K562 (cell line): ENCODE results near the gene SS18L1. TPM values are rescaled to one million over a fixed set of nuclear protein-coding genes. Genes with fewer than 3 reads are reported as not detected.

Experiments used
- ATAC-seq: fragments of 200-7000 bp; cut with Tn5 transposase; 3 replicates; pipeline ENCODE4 v1.9.1; 2020; ENCODE audit warnings: moderate library complexity
- BruUV-seq: library from RNA; stranded (reverse); fragments of 400-500 nt; replicated peaks from 2 replicates; lab custom pipeline; 2021; lab: Mats Ljungman, UMichigan
- CTCF ChIA-PET: fragments of 300-600 bp; formaldehyde crosslinking; extraction: SDS; loops from one replicate; lab custom pipeline; 2021; ENCODE audit warnings: low intra/inter-chr PET ratio; lab: Yijun Ruan, JAX
- POLR2A ChIA-PET: fragments of 300-600, 350-650 bp; sonication (Branson Sonifier 250); formaldehyde crosslinking; extraction: SDS; loops from one replicate; lab custom pipeline; 2021; ENCODE audit warnings: antibody characterized with exemption, inconsistent platforms; lab: Yijun Ruan, JAX
- DNase-seq, 4 experiments: peaks; one replicate each; pipeline versions ENCODE4 v3.0.0 to v3.0.0-alpha.2; 2011 to 2018; ENCODE audit warnings: low spot score in 3 of 4, mixed read lengths in 3 of 4; ENCODE audit errors: extremely low read depth in 1 of 4
- FAIRE-seq: peaks from 2 replicates; lab custom pipeline; 2011; peaks lifted over from hg19 to GRCh38; lab: Jason Lieb, UNC
- H2AFZ ChIP-seq: 2 replicates; pipeline ENCODE4 v1.6.0; 2011; ENCODE audit warnings: low read depth, low read length, control low read depth, inconsistent platforms
- H3K27ac ChIP-seq: fragments of 200-600 bp; 3 replicates; pipeline ENCODE4 v1.8.0; 2011; ENCODE audit warnings: low read depth, mild to moderate bottlenecking, control low read depth, inconsistent platforms, low read length, moderate library complexity, mixed read lengths; ENCODE audit errors: extremely low read depth
- H3K27me3 ChIP-seq, 2 experiments: fragments of 300-600 bp in 1 of 2; 2 replicates in 1 of 2; 3 replicates in 1 of 2; pipeline versions ENCODE4 v1.6.0 to v1.8.0; 2011; ENCODE audit warnings: inconsistent platforms in 2 of 2, low read length in 2 of 2, mild to moderate bottlenecking in 1 of 2, mixed read lengths in 1 of 2, moderate library complexity in 1 of 2; ENCODE audit not compliant: control insufficient read depth in 2 of 2, insufficient read depth in 2 of 2
- H3K36me3 ChIP-seq: fragments of 300-600 bp; 3 replicates; pipeline ENCODE4 v1.8.0; 2011; ENCODE audit warnings: mild to moderate bottlenecking, low read length, inconsistent platforms; ENCODE audit not compliant: control insufficient read depth, insufficient read depth
- H3K4me1 ChIP-seq, 2 experiments: fragments of 200-600 bp in 1 of 2; replicated peaks in 1 of 2; 2 replicates in 1 of 2; 3 replicates in 1 of 2; pipeline versions ENCODE4 v1.5.1 to v1.8.0; 2011; ENCODE audit warnings: inconsistent platforms in 2 of 2, low read length in 2 of 2, mild to moderate bottlenecking in 1 of 2, mixed read lengths in 1 of 2, moderate library complexity in 1 of 2; ENCODE audit not compliant: control insufficient read depth in 2 of 2, insufficient read depth in 2 of 2
- H3K4me2 ChIP-seq: 2 replicates; pipeline ENCODE4 v1.6.1; 2011; ENCODE audit warnings: low read length, control low read depth, inconsistent platforms, mixed read lengths; ENCODE audit not compliant: insufficient read depth
- H3K4me3 ChIP-seq: fragments of 200-600 bp; sonication (generic), shearing (Covaris generic); 2 replicates; pipeline ENCODE4 v1.5.1; 2016; ENCODE audit warnings: control low read depth, inconsistent platforms
- H3K79me2 ChIP-seq: fragments of 200-600 bp; 3 replicates; pipeline ENCODE4 v1.8.0; 2011; ENCODE audit warnings: low read length, inconsistent platforms; ENCODE audit not compliant: control insufficient read depth, insufficient read depth
- H3K9ac ChIP-seq, 2 experiments: 2 replicates each; pipeline versions ENCODE4 v1.6.0 to v1.6.1; 2011; ENCODE audit warnings: low read depth in 2 of 2, low read length in 2 of 2, control low read depth in 1 of 2, inconsistent platforms in 1 of 2, mild to moderate bottlenecking in 1 of 2, mixed read lengths in 1 of 2; ENCODE audit not compliant: insufficient read depth in 1 of 2
- H3K9me1 ChIP-seq: one replicate; pipeline ENCODE4 v1.6.0; 2011; ENCODE audit warnings: inconsistent platforms, mild to moderate bottlenecking, low read length, moderate library complexity; ENCODE audit not compliant: control insufficient read depth, insufficient read depth
- H3K9me3 ChIP-seq: replicated peaks from 2 replicates; pipeline ENCODE4 v1.5.1; 2011; ENCODE audit warnings: low read depth, low read length, inconsistent platforms; ENCODE audit not compliant: control insufficient read depth, insufficient read depth
- H4K20me1 ChIP-seq: replicated peaks from 2 replicates; pipeline ENCODE4 v1.6.1; 2011; ENCODE audit warnings: low read length, inconsistent platforms, mixed read lengths; ENCODE audit not compliant: control insufficient read depth, insufficient read depth
- E2F6 ChIP-seq, 2 experiments: IDR thresholded peaks; 2 replicates each; pipeline ENCODE4 v1.6.1; 2011; ENCODE audit warnings: borderline replicate concordance in 1 of 2, control low read depth in 1 of 2, low read depth in 1 of 2, low read length in 1 of 2, mild to moderate bottlenecking in 1 of 2, mixed read lengths in 1 of 2, moderate library complexity in 1 of 2; ENCODE audit not compliant: insufficient read depth in 1 of 2, insufficient read length in 1 of 2, poor library complexity in 1 of 2, severe bottlenecking in 1 of 2; ENCODE audit errors: extremely low read depth in 1 of 2
- FOXJ3 ChIP-seq: sonication (generic); formaldehyde crosslinking; IDR thresholded peaks from 2 replicates; pipeline ENCODE4 v1.4.0; 2020; ENCODE audit warnings: mild to moderate bottlenecking, missing genetic modification reagents
- MBD2 ChIP-seq: sonication (generic); IDR thresholded peaks from 2 replicates; pipeline ENCODE4 v1.6.1; 2016; ENCODE audit warnings: low read depth, borderline replicate concordance
- MEIS2 ChIP-seq: fragments of 450-650 bp; IDR thresholded peaks from 2 replicates; pipeline ENCODE4 v1.6.1; 2014; ENCODE audit warnings: mild to moderate bottlenecking; ENCODE audit not compliant: partially characterized antibody
- PPARD ChIP-seq: fragments of 250-450 bp; sonication (Bioruptor Pico); IDR thresholded peaks from 2 replicates; pipeline ENCODE4 v1.8.0; 2022; ENCODE audit warnings: inconsistent platforms, mild to moderate bottlenecking, moderate library complexity
- SRSF3 ChIP-seq: fragments of 200-400 bp; formaldehyde crosslinking; IDR thresholded peaks from 2 replicates; pipeline ENCODE4 v1.6.1; 2016; ENCODE audit warnings: mild to moderate bottlenecking, low read length, moderate library complexity; ENCODE audit not compliant: insufficient read depth
- SRSF9 ChIP-seq: fragments of 200-400 bp; formaldehyde crosslinking; IDR thresholded peaks from 2 replicates; pipeline ENCODE4 v1.6.1; 2017; ENCODE audit warnings: low read depth, low read length, borderline replicate concordance
- ZFP36 ChIP-seq: fragments of 150-350 bp; IDR thresholded peaks from 2 replicates; pipeline ENCODE4 v1.6.1; 2018; ENCODE audit warnings: low read length, low read depth; ENCODE audit not compliant: partially characterized antibody
- ZNF239 ChIP-seq: fragments of 250-450 bp; sonication (Bioruptor Pico); IDR thresholded peaks from 2 replicates; pipeline ENCODE4 v1.4.0; 2020; ENCODE audit warnings: mild to moderate bottlenecking
- ZNF507 ChIP-seq: conservative IDR thresholded peaks from 2 replicates; pipeline ENCODE4 v1.6.1; 2017; ENCODE audit warnings: missing genetic modification characterization, missing compliant biosample characterization
- WGBS: fragments of 100-300 bp; shearing (Covaris generic); methylation state at CpG from one replicate; pipeline ENCODE4 v1.1.6; 2016; ENCODE audit warnings: low coverage, mixed read lengths; ENCODE audit not compliant: insufficient coverage; ENCODE audit errors: missing lambda C conversion rate; 5-methylcytosine and 5-hydroxymethylcytosine counted together
- in situ Hi-C: fragments of 300-500 bp; cut with MboI; formaldehyde crosslinking; loops from 4 replicates; pipeline ENCODE4 v1.15.0; 2018; ENCODE audit warnings: inconsistent platforms, mixed read lengths
- intact Hi-C: fragments of 100-400 bp; cut with micrococcal nuclease; formaldehyde crosslinking; loops from 2 replicates; pipeline ENCODE4 v1.14.2; 2022
- polyA plus RNA-seq, 8 experiments: library from polyadenylated mRNA; depleted of rRNA in 4 of 8; stranded (reverse) in 5 of 8; unstranded in 3 of 8; fragments of >200 nt; fragmentation: Nextera tagmentation in 2 of 8; fragmentation: Illumina TruSeq in 1 of 8; extraction: Ambion mirVana in 2 of 8; extraction: Trizol in 1 of 8; gene quantifications; 2 replicates each; pipeline versions ENCODE4 v1.2.1 to v1.2.3, GENCODE V29; 2011 to 2014; ENCODE audit warnings: inconsistent platforms in 1 of 8, missing spikeins in 1 of 8
- total RNA-seq, 7 experiments: library from RNA; depleted of rRNA in 6 of 7; stranded (reverse); fragments of >200 nt in 6 of 7; fragmentation: Illumina TruSeq in 2 of 7; extraction: Trizol in 2 of 7; gene quantifications; 2 replicates each; pipeline versions ENCODE4 v1.2.1 to v1.2.3, GENCODE V29; 2011 to 2021; ENCODE audit warnings: low replicate concordance in 1 of 7
- TF ChIP-seq, protein P1 (sequence below): sonication (generic); formaldehyde crosslinking; IDR thresholded peaks from 2 replicates; pipeline ENCODE4 v1.5.0; 2020; ENCODE audit warnings: missing genetic modification reagents
- TF ChIP-seq, protein P2 (sequence below): fragments of 250-450 bp; sonication (Bioruptor Pico); IDR thresholded peaks from 2 replicates; pipeline ENCODE4 v1.4.0; 2020; ENCODE audit warnings: mild to moderate bottlenecking, moderate library complexity

The SS18L1 gene
- total and polyA plus RNA-seq, 9 of the 15 experiments (the other 6 are each of a cell fraction or from before 2014, with no cell fraction given), result 2.7 to 28.3 (median 15.1) TPM

GRCh38 chr20:62227977-62228958, 84.7 kb downstream of the SS18L1 start:
- Histone ChIP-seq H2AFZ (0 out of 2 replicates have a peak overlapping the region, but pooled peaks have one; percentile 12), H3K79me2 (no peaks in the 10 kb centered on the region), H3K36me3 (no peaks in the 10 kb centered on the region), H3K4me3 (no peak overlapping the region), H3K9me3 (peaks cover 6% of the 10 kb centered on the region; the same call in 1 of the 2 replicates), H3K27me3 (peaks cover 16 to 42% of the 10 kb centered on the region in 2 experiments; a peak in 4 of 5 replicates), H3K9ac (no peak overlapping the region), H3K4me2 (no peak overlapping the region; the same call in 1 of the 2 replicates), H3K27ac (no peak overlapping the region), H4K20me1 (peaks cover 2% of the 10 kb centered on the region), H3K4me1 (peaks cover 0 to 31% of the 10 kb centered on the region in 2 experiments; a peak in 2 of 5 replicates), H3K9me1 (no peaks in the 10 kb centered on the region)
- ChIA-PET CTCF (no interaction called here), POLR2A (interaction anchor here (0.7 kb wide), 1 partner anchor 10 kb away, joined by 3 read pairs; no protein-coding TSS in a partner anchor)
- WGBS, result 25% methylated on average over 31 of the region's 37 CpGs
- FAIRE-seq (no peak), DNase-seq (peak in 2 of 4 experiments; percentile 49 to 54), ATAC-seq (peak; percentile 64)
- intact Hi-C loops (no loop called here), in situ Hi-C loops (no loop called here)
- BruUV-seq, result no TSS peak
- TF ChIP-seq, protein P1, sequence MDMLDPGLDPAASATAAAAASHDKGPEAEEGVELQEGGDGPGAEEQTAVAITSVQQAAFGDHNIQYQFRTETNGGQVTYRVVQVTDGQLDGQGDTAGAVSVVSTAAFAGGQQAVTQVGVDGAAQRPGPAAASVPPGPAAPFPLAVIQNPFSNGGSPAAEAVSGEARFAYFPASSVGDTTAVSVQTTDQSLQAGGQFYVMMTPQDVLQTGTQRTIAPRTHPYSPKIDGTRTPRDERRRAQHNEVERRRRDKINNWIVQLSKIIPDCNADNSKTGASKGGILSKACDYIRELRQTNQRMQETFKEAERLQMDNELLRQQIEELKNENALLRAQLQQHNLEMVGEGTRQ, result no peak
- TF ChIP-seq ZFP36 (peak; percentile 23), E2F6 (IDR thresholded peaks at IDR 0.05; ENCODE audit: borderline replicate concordance in 1 of 2, extremely low read depth in 1 of 2, insufficient read depth in 1 of 2, insufficient read length in 1 of 2, low read depth in 1 of 2, low read length in 1 of 2, poor library complexity in 1 of 2, severe bottlenecking in 1 of 2) (peak in 1 of 2 experiments; percentile 62), MBD2 (no peak), FOXJ3 (CRISPR knock-in tag) (no peak), MEIS2 (no peak), ZNF507 (tag) (no peak), ZNF239 (CRISPR knock-in tag) (no peak), SRSF9 (no peak), PPARD (CRISPR knock-in tag) (no peak), SRSF3 (no peak)
- TF ChIP-seq, protein P2, sequence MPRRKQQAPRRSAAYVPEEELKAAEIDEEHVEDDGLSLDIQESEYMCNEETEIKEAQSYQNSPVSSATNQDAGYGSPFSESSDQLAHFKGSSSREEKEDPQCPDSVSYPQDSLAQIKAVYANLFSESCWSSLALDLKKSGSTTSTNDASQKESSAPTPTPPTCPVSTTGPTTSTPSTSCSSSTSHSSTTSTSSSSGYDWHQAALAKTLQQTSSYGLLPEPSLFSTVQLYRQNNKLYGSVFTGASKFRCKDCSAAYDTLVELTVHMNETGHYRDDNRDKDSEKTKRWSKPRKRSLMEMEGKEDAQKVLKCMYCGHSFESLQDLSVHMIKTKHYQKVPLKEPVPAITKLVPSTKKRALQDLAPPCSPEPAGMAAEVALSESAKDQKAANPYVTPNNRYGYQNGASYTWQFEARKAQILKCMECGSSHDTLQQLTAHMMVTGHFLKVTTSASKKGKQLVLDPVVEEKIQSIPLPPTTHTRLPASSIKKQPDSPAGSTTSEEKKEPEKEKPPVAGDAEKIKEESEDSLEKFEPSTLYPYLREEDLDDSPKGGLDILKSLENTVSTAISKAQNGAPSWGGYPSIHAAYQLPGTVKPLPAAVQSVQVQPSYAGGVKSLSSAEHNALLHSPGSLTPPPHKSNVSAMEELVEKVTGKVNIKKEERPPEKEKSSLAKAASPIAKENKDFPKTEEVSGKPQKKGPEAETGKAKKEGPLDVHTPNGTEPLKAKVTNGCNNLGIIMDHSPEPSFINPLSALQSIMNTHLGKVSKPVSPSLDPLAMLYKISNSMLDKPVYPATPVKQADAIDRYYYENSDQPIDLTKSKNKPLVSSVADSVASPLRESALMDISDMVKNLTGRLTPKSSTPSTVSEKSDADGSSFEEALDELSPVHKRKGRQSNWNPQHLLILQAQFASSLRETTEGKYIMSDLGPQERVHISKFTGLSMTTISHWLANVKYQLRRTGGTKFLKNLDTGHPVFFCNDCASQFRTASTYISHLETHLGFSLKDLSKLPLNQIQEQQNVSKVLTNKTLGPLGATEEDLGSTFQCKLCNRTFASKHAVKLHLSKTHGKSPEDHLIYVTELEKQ (CRISPR knock-in tag), result no peak
